ENCODE measurements around the gene ATG7.

DNA sequence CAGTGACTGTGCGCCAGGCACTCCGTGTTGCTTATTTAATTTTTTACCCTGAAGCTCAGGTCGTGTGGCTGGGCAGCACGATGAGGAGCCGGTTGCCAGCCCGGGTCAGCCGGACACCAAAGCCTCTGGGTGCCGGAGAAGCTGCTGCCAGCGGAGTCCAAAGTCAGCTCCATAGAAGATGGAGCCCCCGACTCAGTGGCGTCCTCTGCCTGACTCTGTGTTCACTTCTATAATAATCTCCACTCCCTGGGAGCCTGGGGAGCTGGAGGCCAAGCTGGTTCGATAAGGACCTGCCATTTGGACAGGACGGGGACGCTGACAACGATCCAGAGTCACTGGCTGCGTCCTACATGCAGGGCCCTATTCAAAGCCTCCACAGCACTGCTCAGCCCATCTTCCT is 292.9 kb downstream of the ATG7 start:
- TF ChIP-seq, protein P1, sequence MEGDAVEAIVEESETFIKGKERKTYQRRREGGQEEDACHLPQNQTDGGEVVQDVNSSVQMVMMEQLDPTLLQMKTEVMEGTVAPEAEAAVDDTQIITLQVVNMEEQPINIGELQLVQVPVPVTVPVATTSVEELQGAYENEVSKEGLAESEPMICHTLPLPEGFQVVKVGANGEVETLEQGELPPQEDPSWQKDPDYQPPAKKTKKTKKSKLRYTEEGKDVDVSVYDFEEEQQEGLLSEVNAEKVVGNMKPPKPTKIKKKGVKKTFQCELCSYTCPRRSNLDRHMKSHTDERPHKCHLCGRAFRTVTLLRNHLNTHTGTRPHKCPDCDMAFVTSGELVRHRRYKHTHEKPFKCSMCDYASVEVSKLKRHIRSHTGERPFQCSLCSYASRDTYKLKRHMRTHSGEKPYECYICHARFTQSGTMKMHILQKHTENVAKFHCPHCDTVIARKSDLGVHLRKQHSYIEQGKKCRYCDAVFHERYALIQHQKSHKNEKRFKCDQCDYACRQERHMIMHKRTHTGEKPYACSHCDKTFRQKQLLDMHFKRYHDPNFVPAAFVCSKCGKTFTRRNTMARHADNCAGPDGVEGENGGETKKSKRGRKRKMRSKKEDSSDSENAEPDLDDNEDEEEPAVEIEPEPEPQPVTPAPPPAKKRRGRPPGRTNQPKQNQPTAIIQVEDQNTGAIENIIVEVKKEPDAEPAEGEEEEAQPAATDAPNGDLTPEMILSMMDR (IDR thresholded peaks at IDR 0.05) = no peak
- TF ChIP-seq EP300 (IDR thresholded peaks at IDR 0.05) = no peak
- TF ChIP-seq POLR2AphosphoS5 (IDR thresholded peaks at IDR 0.05) = no peak
